Kidney glomerular epithelial cell (primary cell): ENCODE data around the gene GPBAR1.

Experiments
- DNase-seq: peaks from one replicate; lab custom pipeline; 2025; lab: John Stamatoyannopoulos, UW

GPBAR1 gene

DNA sequence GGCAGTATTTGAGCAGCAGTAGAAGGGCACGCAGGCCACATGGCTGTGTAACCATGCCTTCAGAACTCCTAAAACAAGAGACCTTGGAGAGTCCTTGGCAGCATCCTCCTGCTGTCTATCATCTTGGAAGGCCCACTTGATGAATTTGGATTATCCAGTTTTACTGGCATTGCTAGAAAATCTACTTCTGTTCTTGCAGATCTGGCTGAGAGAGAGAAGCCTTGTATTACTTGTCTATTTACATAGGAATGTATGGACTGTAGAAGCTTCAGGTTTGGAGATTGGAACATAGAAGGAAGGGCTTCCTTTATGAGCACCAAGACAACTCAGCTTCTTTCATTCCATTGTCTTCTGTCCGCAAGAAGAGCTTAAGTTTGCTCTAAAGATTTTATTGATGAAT lies 16.1 kb upstream of the GPBAR1 start:
- DNase-seq: no peak

DNA sequence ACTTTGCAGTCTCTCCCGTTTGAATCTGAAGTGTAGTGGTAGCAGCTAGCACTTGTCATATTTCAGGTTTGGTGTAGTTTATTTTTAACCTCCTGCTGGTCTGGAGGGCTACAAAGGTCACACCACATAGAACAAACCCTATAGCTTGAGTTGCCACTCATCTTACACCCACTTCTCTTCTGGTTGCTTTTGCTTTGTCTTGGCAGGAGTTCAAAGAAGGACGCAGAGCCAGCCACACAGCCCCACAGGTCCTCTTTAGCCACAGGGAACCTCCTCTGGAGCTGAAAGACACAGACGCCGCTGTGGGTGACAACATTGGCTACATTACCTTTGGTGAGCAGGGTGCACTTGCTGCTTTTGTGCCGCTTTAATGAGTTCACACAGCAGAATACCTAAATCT lies 15.6 kb upstream of the GPBAR1 start:
- no peak for DNase-seq

DNA sequence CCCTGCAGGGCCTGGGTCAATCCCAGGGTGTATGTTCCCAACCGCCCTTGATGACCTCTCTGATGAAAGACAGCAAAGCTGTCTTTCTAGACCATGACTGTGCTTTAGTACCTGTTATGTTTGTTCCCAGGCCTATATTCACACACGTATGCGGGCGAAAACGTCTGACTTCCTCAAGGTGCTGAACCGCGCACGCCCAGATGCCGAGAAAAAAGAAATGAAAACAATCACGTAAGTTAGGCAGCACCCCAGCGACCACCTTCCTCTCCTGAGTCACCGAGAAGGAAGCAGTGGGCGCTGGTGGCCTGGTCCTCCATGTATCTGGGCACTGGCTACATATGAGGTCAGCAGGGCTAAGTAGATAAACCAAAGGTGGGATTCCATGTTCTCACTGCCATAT lies 11.1 kb upstream of the GPBAR1 start:
- DNase-seq: no peak

DNA sequence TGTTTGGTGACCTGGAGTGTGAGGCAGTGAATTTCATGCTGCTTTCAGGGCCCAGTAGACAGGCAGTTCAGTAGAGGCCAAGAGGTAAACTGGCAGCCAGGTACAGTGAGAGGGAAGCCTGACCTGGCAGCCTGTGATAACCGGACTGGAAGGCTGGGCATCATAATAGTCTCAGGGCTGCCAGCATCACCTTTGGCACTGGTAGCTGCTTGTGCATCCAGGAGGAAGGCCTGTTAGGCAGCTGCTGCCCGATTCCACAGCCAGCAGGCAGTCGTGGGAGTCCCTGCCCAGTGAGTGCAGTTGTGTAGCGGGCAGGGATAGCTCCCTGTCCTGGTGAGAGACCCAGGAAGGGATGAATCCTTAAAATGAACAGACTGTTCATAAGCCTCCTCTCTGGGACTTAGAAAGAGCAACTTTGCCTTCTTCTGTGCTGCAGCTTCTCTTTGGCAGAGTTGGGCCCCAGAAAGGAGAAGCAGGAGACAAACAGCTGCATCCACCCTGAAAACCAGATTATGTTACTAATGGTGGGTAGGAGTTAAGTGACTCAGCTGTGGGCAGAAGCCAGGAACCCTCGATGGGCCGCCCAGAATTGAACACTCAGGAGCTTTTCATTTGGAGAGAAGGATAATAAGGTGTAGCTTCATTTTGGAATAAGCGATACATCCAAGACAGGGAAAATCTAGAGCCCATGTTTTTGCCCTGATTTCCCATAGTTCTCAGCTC lies 8.1 kb upstream of the GPBAR1 start:
- DNase-seq: no peak

DNA sequence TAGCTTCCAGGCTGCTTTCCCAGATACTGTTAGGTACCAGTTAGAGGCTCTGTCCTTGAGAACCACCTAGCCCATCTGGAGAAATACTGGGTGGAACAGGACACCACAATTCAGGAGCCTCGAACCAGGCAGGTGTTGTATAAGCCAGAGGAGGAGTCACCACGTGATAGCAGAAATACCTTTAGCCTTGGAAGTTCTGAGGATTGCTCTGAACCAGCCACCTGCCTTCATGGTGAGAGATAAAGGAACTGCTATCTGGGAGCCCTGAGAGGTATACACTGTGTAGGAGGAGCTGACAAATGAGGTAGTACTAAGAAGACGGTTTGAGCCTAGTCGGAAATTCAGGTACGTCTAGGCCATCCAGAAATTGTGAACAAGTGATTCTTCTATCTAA lies 7.6 kb upstream of the GPBAR1 start:
- no peak for DNase-seq

DNA sequence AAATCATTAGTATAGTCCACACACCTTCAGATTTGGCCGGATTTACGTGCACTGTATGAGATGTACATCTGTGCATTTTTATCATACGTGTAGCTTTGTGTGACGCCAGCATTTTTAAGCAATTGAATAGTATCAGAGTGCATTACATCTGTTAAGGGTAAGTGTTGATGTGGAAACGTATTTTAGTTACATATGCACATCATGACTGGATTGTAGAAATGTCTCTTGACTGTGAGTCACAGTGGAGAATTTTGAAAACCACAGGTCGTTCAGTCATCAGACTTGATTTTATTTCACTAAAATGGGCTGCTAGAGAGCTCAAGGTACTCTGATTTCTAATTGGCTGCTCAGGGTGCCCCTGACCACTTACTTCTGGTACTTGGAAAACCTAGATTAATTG lies 5.4 kb upstream of the GPBAR1 start:
- DNase-seq: no peak

DNA sequence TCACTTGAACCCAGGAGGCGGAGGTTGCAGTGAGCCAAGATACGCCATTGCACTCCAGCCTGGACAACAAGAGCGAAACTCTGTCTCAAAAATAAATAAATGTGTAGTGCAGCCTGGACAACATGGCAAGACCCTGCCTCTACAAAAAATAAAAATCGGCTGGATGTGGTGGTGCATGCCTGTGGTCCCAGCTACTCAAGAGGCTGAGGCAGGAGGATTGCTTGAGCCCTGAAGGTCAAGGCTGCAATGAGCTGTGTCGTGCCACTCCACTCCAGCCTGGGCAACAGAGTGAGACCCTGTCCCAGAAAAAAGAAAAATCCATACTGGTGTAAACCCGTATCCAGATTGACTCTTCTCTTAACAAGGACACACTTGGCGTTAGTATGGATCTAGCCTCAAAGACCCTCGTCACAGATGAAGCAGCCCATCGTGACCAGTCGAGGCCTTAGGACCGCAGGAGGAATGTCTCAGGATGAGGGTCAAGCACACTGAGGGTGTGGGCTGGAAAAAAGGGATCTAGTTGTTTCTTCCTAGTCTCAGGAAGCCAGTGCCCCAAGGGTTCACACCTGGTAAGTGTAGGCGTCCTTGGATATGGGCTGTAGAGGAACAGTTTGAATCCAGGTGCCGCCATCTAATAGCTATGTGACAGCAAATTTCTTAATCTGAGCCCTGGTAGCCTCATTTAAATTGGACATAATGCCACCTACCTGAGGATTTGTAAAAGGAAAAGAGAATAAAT lies 4.0 kb upstream of the GPBAR1 start:
- no peak for DNase-seq

DNA sequence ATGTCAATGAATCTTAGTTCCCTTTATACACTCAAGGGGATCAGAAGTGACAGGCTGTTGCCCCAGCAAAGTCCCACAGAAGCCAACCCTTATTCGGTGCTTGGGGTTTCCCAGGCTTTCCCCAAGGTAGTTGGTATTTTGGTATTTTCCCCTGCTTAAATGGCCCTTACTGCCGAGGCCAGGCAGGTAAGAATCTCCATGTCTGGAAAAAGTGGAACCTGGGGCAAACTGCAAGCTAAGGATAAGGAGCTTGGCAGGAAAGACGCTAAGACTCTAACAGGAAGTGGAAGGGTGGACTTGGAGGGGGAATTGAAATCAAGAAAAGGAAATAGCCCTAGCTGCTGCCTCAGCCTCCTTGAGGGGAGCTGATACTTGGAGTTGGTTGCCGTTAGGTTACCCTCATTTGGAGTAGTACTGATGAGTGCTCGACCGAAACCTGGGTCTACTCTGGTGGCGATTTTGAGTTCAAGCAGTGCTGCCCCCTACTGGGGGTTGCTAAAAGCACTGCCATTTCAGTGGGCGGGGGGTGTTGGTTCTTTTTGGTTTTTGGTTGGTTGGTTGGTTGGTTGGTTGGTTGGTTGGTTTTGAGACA lies 3.3 kb upstream of the GPBAR1 start:
- no peak for DNase-seq

DNA sequence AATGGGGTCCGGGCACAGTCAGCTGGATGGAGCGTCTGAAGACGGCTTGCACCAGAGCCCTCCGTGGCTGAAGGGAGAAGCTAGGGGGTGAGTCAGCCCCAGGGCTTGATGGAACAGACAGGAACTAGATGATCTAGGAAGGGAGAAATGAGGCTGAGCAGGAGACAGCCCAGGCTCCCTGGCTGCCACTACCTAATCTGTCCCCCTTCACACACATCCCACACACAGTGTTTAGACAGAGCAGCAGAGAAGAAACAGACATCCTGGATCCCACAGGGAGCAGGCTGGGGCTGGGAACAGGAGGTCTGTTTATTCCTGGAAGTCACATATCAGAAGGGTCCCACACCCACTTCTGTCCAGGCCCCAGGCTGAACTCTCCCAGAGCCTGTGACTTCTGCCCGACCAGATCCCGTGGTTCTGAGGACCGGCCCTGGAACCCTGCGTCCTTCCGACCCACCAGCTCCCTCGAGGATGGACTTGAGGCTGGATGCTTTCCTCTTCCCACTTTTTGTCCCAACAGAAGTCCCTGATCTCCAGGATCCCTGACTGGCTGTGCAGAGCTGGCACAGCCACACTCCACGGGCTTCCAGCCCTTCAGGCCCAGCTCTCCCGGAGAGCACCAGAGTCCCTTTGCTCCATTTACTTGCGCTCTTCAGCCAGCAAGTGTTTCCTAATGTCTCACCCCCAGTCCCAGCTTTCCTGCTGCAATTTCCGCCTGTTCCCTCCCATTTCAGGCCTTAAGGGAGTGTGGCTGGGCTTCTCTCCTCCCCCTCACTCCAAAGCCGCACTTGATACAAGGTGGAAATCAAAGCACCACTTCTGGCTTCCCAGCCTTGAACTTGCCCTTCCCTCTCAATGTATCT lies 1.5 kb upstream of the GPBAR1 start:
- DNase-seq: peak; percentile 19

DNA sequence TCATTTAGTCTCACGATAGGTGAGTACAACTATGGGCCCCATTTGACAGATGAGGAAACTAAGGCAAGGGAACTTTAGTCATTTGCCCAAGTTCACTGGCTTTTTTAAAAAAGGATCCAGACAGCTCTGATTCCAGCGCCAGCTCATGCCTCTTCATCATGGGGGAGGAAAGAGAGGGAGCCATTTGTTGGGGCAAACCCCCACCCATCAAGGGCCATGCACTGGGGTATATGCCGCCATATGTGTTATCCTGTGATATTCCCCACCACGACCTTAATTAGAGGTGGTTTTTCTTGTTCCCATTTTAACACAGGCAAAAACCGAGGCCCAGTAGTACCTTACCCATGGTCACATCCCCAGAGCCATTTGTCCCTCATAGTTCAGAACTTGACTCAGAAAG lies 649 bp upstream of the GPBAR1 start:
- no peak for DNase-seq

DNA sequence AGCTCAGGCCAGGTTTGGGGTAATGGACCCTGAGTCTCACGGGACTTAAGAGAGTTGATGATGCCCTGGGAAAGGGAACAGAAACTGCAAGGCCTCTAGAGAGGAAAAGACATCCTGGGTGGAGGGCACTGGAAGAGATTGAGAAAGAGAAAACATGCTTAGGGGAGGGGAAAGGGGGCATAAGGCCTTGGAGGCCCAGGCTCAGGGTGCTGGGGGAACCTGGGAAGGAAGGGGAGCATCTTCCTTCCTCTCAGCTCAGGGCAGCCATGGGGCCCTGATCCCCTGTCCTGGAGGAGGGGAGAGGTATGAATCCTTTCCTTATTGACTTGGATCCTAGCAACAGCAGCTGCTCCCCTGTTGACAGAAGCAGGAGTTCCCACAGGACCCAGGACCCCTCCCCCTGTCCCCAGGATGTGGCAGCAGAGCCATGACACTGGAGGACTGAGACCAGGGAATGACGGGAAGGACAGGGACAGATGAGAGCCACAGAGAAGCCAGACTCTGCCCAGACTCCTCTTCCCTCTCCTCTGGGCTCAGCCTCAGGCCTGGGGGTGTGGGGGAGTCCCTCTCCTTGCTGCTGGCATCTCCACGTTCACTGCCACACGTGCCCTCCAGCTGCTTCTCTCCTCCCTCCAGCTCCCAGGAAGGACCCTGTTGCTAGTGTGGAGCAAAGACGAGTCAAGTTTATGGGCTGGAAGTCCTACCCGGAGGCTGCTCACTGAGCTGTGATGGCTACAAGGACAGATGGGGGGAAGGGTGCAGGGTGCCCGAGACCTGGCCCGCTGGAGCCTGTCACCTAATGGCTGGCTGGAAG lies 815 bp downstream of the GPBAR1 start:
- DNase-seq: no peak

DNA sequence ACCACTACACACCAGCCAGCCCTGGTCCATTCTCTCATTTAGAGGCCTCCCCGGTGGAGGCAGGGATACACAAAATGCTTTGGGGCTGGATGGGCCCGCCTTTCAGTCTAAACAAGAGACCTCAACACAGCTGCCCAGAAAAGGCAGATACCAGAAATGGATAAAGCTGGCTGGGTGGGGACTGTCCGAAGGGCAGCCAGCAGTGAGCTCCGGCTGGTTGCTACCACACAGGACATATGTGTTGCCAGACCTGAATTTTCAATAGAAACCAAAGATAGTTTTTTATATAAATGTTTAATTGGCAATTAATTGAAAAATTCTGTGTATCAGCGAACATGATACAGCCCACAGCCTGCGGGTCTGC lies 1.4 kb downstream of the GPBAR1 start:
- DNase-seq: no peak

DNA sequence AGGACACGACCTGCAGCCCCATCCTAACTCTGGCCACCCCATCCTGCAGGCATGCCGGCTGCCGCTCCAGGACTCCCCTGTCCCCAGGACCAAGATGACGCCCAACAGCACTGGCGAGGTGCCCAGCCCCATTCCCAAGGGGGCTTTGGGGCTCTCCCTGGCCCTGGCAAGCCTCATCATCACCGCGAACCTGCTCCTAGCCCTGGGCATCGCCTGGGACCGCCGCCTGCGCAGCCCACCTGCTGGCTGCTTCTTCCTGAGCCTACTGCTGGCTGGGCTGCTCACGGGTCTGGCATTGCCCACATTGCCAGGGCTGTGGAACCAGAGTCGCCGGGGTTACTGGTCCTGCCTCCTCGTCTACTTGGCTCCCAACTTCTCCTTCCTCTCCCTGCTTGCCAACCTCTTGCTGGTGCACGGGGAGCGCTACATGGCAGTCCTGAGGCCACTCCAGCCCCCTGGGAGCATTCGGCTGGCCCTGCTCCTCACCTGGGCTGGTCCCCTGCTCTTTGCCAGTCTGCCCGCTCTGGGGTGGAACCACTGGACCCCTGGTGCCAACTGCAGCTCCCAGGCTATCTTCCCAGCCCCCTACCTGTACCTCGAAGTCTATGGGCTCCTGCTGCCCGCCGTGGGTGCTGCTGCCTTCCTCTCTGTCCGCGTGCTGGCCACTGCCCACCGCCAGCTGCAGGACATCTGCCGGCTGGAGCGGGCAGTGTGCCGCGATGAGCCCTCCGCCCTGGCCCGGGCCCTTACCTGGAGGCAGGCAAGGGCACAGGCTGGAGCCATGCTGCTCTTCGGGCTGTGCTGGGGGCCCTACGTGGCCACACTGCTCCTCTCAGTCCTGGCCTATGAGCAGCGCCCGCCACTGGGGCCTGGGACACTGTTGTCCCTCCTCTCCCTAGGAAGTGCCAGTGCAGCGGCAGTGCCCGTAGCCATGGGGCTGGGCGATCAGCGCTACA lies 2.1 kb downstream of the GPBAR1 start:
- no peak for DNase-seq

DNA sequence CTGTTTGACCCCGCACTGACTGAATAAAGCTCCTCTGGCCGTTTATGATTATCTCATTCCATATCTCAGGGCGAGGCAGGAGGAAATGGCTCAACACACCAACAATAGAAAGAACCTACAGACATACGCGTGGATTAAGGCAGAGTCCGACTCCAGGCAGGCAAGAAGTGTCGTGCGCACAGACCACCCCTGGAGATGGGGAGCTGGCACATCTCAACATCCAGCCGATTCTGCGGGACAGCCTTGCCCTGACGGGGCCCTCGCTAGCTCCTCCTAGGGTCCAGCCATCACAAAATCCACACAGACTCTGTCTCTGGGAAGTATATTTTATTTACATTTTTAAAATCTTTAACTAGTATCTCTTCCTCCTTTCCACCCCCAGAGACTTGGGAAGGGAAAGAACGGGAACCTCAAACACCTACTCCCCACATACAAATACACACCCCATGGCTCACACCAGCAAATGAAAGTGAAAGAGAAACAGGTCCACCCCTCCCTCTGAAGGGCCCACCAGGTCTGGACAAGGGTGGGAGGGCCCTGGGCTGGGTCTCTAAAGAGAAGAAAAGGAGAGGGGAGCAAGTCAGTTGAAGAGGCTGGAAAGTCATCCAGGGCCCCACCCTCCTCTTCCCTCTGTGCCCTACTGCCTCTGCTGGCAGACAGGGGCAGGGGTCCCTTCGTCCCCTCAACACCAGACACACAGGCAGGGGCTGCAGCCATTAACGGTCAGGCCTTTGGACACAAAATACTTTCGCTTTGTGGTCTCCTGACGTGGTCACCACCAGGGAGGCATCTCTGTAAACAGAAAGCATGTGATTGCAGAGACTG lies 3.2 kb downstream of the GPBAR1 start:
- DNase-seq: no peak

DNA sequence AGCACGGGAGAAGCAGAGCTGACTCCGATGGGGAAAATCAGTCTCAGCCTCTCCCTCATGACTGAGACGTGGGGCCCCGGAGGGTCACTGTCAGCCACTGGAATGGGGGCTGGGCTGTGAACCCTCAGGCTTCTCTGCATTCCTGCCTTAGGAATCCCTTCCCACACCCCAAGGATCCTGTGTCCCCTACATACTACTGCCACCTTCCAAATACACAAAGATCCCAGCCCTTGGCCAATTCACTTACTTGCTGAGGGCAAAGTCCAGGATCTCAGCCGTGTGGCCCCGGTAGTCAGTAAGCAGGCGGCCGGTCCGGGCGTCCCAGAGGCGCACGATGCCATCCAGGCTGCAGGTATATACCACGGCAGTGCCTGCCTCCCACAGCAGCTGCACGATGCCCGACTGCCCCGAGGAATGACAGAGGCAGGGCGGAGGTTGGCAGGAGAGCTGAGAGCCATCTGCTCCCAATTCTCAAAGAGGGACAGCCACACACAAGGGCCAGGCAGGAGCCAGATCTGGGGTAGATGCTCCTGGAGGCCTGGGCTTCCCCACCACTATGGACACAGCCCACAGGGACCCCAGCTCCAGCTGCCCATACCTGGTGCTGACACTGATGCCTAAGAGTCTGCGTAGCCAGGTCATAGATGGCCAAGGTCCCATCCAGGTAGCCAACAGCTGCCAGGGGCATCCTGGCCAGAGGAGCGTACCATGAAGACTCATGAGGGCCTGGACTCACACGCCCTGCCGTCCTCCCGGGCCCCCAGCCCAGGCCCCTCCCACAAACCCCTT lies 4.2 kb downstream of the GPBAR1 start:
- no peak for DNase-seq

DNA sequence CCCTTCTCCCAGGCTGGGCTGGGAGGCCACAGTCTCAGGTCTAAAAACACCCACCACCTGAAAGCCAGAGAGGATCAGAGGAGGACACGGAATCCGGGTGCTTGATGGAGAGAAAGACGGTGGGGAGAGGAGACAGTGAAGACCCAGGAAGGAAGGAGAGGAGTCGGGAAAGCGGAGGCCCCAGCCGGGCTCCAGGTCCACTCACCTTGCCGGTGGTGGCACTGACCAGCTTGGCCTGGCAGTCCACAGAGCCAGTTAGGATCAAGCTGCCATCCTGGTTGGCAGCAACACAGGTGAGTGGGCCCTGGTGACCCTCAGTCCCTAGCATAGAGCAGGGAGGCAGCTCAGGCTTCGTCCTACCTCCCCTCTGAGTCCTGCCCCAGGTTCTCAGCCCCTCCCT lies 4.8 kb downstream of the GPBAR1 start:
- DNase-seq: no peak

DNA sequence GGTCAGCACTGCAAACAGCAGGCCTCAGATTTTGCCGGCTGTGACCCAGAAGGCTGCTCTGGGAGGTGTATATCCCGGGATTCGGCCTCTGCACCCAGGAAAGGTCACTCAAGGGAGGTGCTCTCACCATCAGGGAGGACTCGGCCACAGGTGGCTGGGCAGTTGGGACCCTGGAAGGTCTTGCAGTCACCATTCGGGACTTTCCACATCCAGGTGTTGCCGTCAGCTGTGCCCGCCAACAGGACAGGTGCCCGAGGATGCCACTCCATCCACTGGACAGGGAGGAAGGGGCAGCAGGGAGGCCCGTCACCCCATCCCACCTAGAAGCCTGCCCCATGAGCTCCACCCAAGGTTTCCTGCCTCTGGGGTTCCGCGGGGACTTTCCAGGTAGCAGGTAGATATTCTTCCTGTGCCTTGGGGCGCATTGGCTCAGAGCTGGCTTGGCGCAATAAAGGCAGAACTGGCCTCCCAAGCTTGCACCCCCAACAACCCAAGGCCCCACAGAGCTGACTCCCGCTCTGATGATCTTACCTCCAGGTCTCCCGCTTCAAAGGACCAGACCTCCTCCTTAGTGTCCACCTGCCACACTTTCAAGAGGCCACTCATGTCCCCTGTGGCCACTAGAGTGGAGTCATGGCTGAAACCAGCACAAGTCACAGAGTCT lies 5.6 kb downstream of the GPBAR1 start:
- no peak for DNase-seq

DNA sequence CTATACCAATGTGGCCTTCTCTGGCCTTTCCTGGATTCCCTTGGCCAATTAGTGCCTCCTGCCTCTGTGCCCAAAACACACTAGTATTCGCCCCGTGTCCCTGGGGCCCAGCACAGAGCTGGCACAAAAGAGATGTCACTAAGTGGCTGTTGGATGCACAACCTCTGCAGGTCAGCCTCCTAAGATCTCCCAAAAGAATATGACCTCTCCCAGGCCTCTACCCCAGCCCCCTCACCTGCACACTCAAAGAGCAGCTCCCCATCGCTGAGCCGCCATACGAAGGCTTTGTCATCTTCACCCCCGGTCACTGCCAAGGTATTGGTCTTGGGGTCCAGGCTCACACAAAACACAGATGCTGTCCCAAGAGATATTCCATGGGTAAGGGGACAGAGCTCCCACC lies 6.4 kb downstream of the GPBAR1 start:
- DNase-seq: no peak
